ENCODE data around the gene KDM5A.

- TF ChIP-seq CTCF (IDR thresholded peaks at IDR 0.05) (no peak), POLR2A (IDR thresholded peaks at IDR 0.05) (no peak)
Observed at GRCh38 chr12:356276-356988, 32.7 kb downstream of the KDM5A start.
